ENCODE data around the gene POLQ.

- no peak for TF ChIP-seq EZH2 (IDR thresholded peaks at IDR 0.05; ENCODE audit: borderline replicate concordance, low read depth, low read length)
- TF ChIP-seq CTCF (IDR thresholded peaks at IDR 0.05 in 2 of 3, conservative IDR thresholded peaks at IDR 0.05 in 1 of 3; ENCODE audit: insufficient read depth in 2 of 3, low read depth in 1 of 3, low read length in 3 of 3), result no peak
- no peak for TF ChIP-seq ZBTB43 (CRISPR knock-in tag; IDR thresholded peaks at IDR 0.05)
- no peak for TF ChIP-seq BRF2 (IDR thresholded peaks at IDR 0.05; ENCODE audit: borderline replicate concordance, insufficient read depth, insufficient read length)
- TF ChIP-seq USF1 (CRISPR knock-in tag; IDR thresholded peaks at IDR 0.05), result no peak
- TF ChIP-seq JUNB (CRISPR knock-in tag; conservative IDR thresholded peaks at IDR 0.05), result no peak
- no peak for TF ChIP-seq NR2C2 (CRISPR knock-in tag; IDR thresholded peaks at IDR 0.05)
- no peak for TF ChIP-seq NR2C2 (tag; IDR thresholded peaks at IDR 0.05)
These were observed 146.0 kb downstream of the POLQ start for GRCh38 chr3:121399820-121400219.
